Stimulated activated CD8-positive, alpha-beta memory T cell treated with anti-CD3 and anti-CD28 coated beads, Interleukin-15, amount 100 ng/mL, for 48 hours (primary cell): ENCODE data around the gene SDK2.

Source experiments
- DNase-seq, 2 donors: peaks; one replicate each; pipeline ENCODE4 v3.0.0-alpha.2; 2020; ENCODE audit warnings: low read depth in 2 of 2

SDK2 gene

GRCh38 chr17:73284906-73285602 is 359.2 kb downstream of the SDK2 start:
- DNase-seq: no peak
